Measurements from ENCODE around the gene SERPINE3.

SERPINE3 gene

DNA sequence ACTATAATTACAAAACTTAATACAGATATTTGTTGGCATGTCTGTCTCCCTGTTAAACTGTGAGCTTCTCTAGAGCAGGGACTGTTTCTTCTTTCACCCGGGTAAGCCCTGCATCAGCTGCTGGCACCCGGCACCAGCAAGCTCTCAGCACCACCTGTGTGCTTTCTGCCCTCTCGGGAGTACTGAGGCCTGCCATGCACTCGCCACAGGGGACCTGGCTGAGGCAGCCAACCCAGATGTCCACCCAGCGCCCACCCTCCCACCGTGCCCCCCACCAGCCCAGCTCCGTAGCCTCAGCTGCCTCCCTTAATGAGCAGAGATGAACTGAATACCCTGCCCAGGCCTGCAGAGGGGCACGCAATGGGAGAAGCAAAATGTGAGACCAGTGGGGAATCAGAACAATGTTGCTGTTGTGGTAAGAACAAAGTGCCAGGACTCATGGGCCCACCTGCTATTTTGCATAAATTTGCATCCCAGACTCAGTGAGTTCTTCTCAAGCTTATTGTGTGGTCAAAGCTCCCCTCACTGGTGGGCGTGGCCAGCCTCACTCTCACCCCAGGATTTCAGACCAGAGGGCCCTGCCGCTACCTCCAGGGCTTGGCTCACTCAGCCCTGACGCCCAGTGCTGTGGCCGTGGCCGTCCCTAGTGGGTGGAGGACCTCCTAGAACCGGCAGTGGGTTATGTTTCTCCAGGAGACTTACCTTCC is 14.6 kb upstream of the SERPINE3 start:
- TF ChIP-seq, protein P1, sequence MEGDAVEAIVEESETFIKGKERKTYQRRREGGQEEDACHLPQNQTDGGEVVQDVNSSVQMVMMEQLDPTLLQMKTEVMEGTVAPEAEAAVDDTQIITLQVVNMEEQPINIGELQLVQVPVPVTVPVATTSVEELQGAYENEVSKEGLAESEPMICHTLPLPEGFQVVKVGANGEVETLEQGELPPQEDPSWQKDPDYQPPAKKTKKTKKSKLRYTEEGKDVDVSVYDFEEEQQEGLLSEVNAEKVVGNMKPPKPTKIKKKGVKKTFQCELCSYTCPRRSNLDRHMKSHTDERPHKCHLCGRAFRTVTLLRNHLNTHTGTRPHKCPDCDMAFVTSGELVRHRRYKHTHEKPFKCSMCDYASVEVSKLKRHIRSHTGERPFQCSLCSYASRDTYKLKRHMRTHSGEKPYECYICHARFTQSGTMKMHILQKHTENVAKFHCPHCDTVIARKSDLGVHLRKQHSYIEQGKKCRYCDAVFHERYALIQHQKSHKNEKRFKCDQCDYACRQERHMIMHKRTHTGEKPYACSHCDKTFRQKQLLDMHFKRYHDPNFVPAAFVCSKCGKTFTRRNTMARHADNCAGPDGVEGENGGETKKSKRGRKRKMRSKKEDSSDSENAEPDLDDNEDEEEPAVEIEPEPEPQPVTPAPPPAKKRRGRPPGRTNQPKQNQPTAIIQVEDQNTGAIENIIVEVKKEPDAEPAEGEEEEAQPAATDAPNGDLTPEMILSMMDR (conservative IDR thresholded peaks at IDR 0.05; ENCODE audit: low read depth): no peak
- POLR2A ChIA-PET (ENCODE audit: low non-redundant PET): no interaction called here
- no peak overlapping the region for H3K27ac ChIP-seq
- no peak for DNase-seq (ENCODE audit: low spot score)
- CTCF ChIA-PET: interaction anchor here (0.6 kb wide), 1 partner anchor 38 kb away, joined by 3 read pairs; no protein-coding TSS in a partner anchor

GRCh38 chr13:51325837-51326236 is 13.7 kb upstream of the SERPINE3 start:
- no peak overlapping the region for H3K27ac ChIP-seq
- POLR2A ChIA-PET (ENCODE audit: low non-redundant PET): no interaction called here
- no peak for DNase-seq (ENCODE audit: low spot score)
- CTCF ChIA-PET: interaction anchor here (0.6 kb wide), 1 partner anchor 39 kb away, joined by 3 read pairs; no protein-coding TSS in a partner anchor
- TF ChIP-seq, protein P1 (conservative IDR thresholded peaks at IDR 0.05; ENCODE audit: low read depth): no peak

GRCh38 chr13:51326777-51327176 is 12.7 kb upstream of the SERPINE3 start:
- TF ChIP-seq, protein P1 (conservative IDR thresholded peaks at IDR 0.05; ENCODE audit: low read depth): no peak
- DNase-seq (ENCODE audit: low spot score): no peak
- ChIA-PET CTCF (interaction anchor here (0.6 kb wide), 1 partner anchor 347 kb away, joined by 4 read pairs; no protein-coding TSS in a partner anchor), POLR2A (ENCODE audit: low non-redundant PET) (no interaction called here)
- H3K27ac ChIP-seq: no peak overlapping the region

GRCh38 chr13:51327961-51328360 is 11.5 kb upstream of the SERPINE3 start:
- DNase-seq (ENCODE audit: low spot score): no peak
- no peak overlapping the region for H3K27ac ChIP-seq
- POLR2A ChIA-PET (ENCODE audit: low non-redundant PET): no interaction called here
- CTCF ChIA-PET: no interaction called here
- TF ChIP-seq, protein P1 (conservative IDR thresholded peaks at IDR 0.05; ENCODE audit: low read depth): no peak

DNA sequence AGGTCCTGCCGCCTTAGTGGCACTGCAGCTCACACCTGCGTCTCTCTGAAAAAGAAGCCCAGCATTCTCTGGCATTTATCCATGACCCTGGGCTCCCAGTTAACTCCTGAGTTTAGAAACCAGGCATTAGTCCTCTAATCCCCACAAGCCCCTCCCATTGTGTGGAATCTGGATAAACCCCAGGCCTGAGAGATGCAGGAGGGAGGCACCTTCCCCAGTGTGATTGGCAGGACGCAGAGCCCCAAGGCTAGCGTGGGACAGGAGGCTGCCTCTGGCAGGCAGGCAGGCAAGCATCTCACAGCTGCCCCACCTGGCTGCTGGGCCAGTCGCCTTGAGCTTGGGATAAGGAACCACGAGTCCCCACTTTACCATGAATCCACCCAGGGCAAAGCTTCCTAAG is 11.0 kb upstream of the SERPINE3 start:
- POLR2A ChIA-PET (ENCODE audit: low non-redundant PET): no interaction called here
- DNase-seq (ENCODE audit: low spot score): no peak
- TF ChIP-seq, protein P1 (conservative IDR thresholded peaks at IDR 0.05; ENCODE audit: low read depth): no peak
- no peak overlapping the region for H3K27ac ChIP-seq
- CTCF ChIA-PET: no interaction called here

GRCh38 chr13:51329606-51330005 is 9.9 kb upstream of the SERPINE3 start:
- DNase-seq (ENCODE audit: low spot score): no peak
- no peak overlapping the region for H3K27ac ChIP-seq
- POLR2A ChIA-PET (ENCODE audit: low non-redundant PET): no interaction called here
- TF ChIP-seq, protein P1 (conservative IDR thresholded peaks at IDR 0.05; ENCODE audit: low read depth): no peak
- CTCF ChIA-PET: interaction anchor here (1.1 kb wide), 1 partner anchor 18 kb away, joined by 3 read pairs; no protein-coding TSS in a partner anchor

Data from RWPE1 (cell line).